Measurements from ENCODE around the gene INTS1. TPM values are rescaled to one million over a fixed set of nuclear protein-coding genes. Genes with fewer than 3 reads are reported as not detected.

Gene INTS1, protein sequence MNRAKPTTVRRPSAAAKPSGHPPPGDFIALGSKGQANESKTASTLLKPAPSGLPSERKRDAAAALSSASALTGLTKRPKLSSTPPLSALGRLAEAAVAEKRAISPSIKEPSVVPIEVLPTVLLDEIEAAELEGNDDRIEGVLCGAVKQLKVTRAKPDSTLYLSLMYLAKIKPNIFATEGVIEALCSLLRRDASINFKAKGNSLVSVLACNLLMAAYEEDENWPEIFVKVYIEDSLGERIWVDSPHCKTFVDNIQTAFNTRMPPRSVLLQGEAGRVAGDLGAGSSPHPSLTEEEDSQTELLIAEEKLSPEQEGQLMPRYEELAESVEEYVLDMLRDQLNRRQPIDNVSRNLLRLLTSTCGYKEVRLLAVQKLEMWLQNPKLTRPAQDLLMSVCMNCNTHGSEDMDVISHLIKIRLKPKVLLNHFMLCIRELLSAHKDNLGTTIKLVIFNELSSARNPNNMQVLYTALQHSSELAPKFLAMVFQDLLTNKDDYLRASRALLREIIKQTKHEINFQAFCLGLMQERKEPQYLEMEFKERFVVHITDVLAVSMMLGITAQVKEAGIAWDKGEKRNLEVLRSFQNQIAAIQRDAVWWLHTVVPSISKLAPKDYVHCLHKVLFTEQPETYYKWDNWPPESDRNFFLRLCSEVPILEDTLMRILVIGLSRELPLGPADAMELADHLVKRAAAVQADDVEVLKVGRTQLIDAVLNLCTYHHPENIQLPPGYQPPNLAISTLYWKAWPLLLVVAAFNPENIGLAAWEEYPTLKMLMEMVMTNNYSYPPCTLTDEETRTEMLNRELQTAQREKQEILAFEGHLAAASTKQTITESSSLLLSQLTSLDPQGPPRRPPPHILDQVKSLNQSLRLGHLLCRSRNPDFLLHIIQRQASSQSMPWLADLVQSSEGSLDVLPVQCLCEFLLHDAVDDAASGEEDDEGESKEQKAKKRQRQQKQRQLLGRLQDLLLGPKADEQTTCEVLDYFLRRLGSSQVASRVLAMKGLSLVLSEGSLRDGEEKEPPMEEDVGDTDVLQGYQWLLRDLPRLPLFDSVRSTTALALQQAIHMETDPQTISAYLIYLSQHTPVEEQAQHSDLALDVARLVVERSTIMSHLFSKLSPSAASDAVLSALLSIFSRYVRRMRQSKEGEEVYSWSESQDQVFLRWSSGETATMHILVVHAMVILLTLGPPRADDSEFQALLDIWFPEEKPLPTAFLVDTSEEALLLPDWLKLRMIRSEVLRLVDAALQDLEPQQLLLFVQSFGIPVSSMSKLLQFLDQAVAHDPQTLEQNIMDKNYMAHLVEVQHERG (N-terminal part only)
- 50.4 to 72.3 TPM (median 62.0 TPM) in 5 replicates for total RNA-seq (2022; extraction: Qiagen RNA extraction; ENCODE audit: low read depth)

GRCh38 chr7:1503816-1504775, at the start of gene INTS1:
Gene INTS1 (minus strand): TSS chr7:1504389. CDS start chr7:1503960, 429 bp downstream.

GRCh38 chr7:1458683-1459511, 45.3 kb downstream of the INTS1 start, which contains the start of gene MICALL2:
Gene MICALL2 (minus strand): TSS chr7:1459470. CDS start chr7:1459326, 144 bp downstream.

Other genes with a start within 250 kb of the INTS1 start
- gene MICALL2, start 44.9 kb downstream of the INTS1 start, total RNA-seq (2022; extraction: Qiagen RNA extraction; ENCODE audit: low read depth), result 20.3 to 32.9 TPM (median 30.5 TPM) in 5 replicates
- 74.4 to 101 TPM (median 91.1 TPM) in 5 replicates for gene MAFK, start 26.3 kb upstream of the INTS1 start, total RNA-seq (2022; extraction: Qiagen RNA extraction; ENCODE audit: low read depth)
- 6.7 to 15.3 TPM (median 13.2 TPM) in 5 replicates for gene TMEM184A, start 51.8 kb upstream of the INTS1 start, total RNA-seq (2022; extraction: Qiagen RNA extraction; ENCODE audit: low read depth)
- gene PSMG3, start 65.6 kb upstream of the INTS1 start, total RNA-seq (2022; extraction: Qiagen RNA extraction; ENCODE audit: low read depth), result 95.1 to 111 TPM (median 101 TPM) in 5 replicates
- 0.39 to 0.57 TPM (median 0.49 TPM) in 5 replicates for gene ELFN1, start 165.9 kb upstream of the INTS1 start, total RNA-seq (2022; extraction: Qiagen RNA extraction; ENCODE audit: low read depth)

Measured in A549 treated with DMSO at 1 μM for 4 hours (cell line).